ENCODE measurements around the gene FNDC8.

GRCh38 chr17:35080536-35080935 lies 40.9 kb upstream of the FNDC8 start:
- TF ChIP-seq, protein P1, sequence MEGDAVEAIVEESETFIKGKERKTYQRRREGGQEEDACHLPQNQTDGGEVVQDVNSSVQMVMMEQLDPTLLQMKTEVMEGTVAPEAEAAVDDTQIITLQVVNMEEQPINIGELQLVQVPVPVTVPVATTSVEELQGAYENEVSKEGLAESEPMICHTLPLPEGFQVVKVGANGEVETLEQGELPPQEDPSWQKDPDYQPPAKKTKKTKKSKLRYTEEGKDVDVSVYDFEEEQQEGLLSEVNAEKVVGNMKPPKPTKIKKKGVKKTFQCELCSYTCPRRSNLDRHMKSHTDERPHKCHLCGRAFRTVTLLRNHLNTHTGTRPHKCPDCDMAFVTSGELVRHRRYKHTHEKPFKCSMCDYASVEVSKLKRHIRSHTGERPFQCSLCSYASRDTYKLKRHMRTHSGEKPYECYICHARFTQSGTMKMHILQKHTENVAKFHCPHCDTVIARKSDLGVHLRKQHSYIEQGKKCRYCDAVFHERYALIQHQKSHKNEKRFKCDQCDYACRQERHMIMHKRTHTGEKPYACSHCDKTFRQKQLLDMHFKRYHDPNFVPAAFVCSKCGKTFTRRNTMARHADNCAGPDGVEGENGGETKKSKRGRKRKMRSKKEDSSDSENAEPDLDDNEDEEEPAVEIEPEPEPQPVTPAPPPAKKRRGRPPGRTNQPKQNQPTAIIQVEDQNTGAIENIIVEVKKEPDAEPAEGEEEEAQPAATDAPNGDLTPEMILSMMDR (IDR thresholded peaks at IDR 0.05; ENCODE audit: low read depth, low read length) = no peak
- TF ChIP-seq EZH2phosphoT487 (IDR thresholded peaks at IDR 0.05; ENCODE audit: low read depth) = no peak
